ENCODE data around the gene EIF3D. TPM values are rescaled to one million over a fixed set of nuclear protein-coding genes. Genes with fewer than 3 reads are reported as not detected.
A peak's percentile ranks its signal among the peaks of the same experiment; 100 is the strongest.

The EIF3D gene
- total and polyA plus RNA-seq, 3 donors from 2014 or later, result 150 to 176 (median 163) TPM

DNA sequence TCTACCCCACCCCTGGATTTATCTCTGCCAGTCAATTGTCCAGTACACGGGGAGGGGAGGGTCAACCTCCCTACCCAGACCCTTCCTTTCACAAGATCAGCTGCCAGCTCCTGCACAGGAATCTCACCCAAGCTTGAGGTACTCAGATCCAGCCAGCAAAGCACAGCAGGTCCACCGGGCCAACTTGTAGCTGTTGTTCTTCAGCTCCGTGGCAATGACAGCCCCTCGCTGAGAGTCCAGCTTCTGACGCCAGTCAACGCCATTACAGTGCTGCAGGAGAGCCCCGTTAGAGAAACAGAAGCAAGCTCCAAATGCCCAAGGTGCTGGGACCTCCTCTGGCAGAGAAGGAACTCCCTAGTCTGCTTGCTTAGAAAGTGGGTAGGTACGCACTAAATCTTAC is 16.6 kb downstream of the EIF3D start:
- no peak for DNase-seq
- H3K4me3 ChIP-seq, result no peak overlapping the region
- WGBS, 2 donors, result 93 to 95% methylated on average over 3 to 8 of the region's 8 CpGs
- intact Hi-C loops (cut with DNase I; ENCODE audit: low total_unique reads), result no loop called here
- peaks cover 3% of the 10 kb centered on the region for H3K4me1 ChIP-seq
- H3K9me3 ChIP-seq, result no peaks in the 10 kb centered on the region
- no peaks in the 10 kb centered on the region for H3K27me3 ChIP-seq
- H3K36me3 ChIP-seq (ENCODE audit: low read depth, missing control alignments), result peaks cover 3% of the 10 kb centered on the region
- TF ChIP-seq POLR2A (IDR thresholded peaks at IDR 0.05), result no peak
- TF ChIP-seq, protein P1, sequence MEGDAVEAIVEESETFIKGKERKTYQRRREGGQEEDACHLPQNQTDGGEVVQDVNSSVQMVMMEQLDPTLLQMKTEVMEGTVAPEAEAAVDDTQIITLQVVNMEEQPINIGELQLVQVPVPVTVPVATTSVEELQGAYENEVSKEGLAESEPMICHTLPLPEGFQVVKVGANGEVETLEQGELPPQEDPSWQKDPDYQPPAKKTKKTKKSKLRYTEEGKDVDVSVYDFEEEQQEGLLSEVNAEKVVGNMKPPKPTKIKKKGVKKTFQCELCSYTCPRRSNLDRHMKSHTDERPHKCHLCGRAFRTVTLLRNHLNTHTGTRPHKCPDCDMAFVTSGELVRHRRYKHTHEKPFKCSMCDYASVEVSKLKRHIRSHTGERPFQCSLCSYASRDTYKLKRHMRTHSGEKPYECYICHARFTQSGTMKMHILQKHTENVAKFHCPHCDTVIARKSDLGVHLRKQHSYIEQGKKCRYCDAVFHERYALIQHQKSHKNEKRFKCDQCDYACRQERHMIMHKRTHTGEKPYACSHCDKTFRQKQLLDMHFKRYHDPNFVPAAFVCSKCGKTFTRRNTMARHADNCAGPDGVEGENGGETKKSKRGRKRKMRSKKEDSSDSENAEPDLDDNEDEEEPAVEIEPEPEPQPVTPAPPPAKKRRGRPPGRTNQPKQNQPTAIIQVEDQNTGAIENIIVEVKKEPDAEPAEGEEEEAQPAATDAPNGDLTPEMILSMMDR (IDR thresholded peaks at IDR 0.05), result no peak
- H3K27ac ChIP-seq, result no peak overlapping the region

DNA sequence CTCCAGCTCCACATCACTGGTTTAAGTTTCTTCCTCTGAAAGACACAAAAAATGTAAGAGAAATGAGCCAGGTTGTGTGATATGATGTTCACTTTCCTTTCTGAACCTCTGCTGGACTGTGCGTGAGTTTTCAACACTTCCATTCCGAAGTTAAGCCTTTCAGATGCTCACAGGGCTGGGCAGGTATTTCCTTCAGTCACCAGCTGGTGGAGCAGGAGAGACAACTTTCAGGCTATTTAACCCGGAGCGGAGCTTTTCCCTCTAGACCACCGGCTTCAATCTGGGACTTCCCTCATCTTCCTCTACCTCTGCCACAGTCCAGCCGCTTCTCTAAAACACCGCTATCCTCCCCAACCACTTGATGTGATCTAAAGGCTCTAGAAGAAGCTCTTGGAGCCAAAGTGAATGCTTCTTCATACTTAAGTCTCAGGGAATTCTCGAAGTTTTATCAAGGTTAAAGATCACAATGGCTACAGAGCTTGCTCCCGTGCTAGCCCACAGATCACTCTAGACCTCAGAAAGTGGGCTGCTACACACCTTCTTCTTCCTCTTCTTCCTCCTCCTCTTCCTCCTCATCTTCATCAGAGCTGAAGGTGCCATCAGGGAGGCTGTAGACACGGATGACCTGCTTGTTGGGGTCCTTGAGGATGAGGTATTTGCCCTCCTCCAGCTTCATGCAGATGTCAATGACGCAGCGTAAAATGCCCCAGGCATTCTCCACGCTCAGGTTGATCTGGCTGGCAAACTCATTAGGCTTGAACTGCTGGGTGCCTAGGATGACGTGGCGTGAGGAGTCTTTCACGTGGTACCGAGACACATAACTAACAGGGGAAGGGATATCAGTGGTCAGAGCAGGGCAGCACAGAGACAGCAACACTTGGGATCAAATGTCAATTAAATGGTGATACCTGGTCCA is 17.7 kb downstream of the EIF3D start:
- Histone ChIP-seq H3K4me1 (peaks cover 11% of the 10 kb centered on the region), H3K4me3 (no peak overlapping the region), H3K27ac (no peak overlapping the region), H3K27me3 (no peaks in the 10 kb centered on the region), H3K9me3 (no peaks in the 10 kb centered on the region), H3K36me3 (ENCODE audit: low read depth, missing control alignments) (no peaks in the 10 kb centered on the region)
- peak; percentile 60 for DNase-seq
- intact Hi-C loops (cut with DNase I; ENCODE audit: low total_unique reads), result no loop called here
- 67 to 69% methylated on average over 17 of the region's 17 CpGs for WGBS, 2 donors
- TF ChIP-seq POLR2A (IDR thresholded peaks at IDR 0.05), result no peak
- TF ChIP-seq, protein P1 (IDR thresholded peaks at IDR 0.05), result peak; percentile 23 to 61 (median 50)

DNA sequence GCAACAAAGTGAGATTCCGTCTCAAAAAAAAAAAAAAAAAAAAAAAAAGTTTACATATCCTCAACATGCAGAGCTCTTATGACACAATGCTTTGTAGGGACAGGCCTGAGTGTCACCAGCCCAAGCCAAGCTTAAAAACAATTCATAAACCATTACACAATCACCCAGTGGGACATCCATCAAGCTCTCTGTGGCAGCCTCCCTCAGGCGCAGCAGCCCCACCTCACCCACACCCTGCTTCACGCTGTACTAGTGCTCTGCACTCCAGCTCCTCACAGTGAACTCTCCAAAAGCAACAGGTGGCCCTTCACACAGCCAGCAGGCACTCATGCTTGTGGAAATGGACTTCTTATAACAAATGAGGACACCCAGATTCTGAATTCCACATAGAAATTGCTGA is 18.6 kb downstream of the EIF3D start:
- Histone ChIP-seq H3K36me3 (ENCODE audit: low read depth, missing control alignments) (no peaks in the 10 kb centered on the region), H3K9me3 (no peaks in the 10 kb centered on the region), H3K27me3 (no peaks in the 10 kb centered on the region), H3K27ac (no peak overlapping the region), H3K4me1 (peaks cover 17% of the 10 kb centered on the region), H3K4me3 (no peak overlapping the region)
- WGBS, 2 donors, result 90 to 91% methylated on average over 3 of the region's 3 CpGs
- intact Hi-C loops (cut with DNase I; ENCODE audit: low total_unique reads), result no loop called here
- no peak for DNase-seq
- no peak for TF ChIP-seq POLR2A (IDR thresholded peaks at IDR 0.05)

DNA sequence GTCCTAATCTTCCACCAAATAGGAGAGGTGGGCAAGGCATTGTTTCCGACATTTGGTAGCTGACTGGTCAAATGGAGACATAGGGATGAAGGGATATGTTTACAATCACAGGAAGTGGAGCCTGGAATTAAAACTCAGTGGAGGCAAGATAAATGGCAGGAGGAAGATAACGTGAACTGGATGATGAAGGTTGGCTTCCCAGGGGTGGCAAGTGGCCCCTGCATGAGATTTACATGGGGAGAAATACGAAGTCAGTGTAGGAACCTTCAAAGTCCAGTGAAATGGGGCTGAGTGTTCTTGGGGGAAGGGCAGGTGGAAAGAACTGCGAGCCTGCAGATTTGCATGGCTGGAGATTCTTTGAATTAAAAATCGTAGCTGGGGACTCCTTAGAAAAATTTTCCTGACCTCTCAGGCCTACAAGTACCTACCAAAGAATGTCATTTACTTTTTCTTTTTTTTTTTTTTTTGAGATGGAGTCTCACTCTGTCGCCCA is 21.4 kb downstream of the EIF3D start:
- Histone ChIP-seq H3K36me3 (ENCODE audit: low read depth, missing control alignments) (no peaks in the 10 kb centered on the region), H3K27me3 (no peaks in the 10 kb centered on the region), H3K27ac (peak overlapping the region; percentile 58 to 83), H3K4me3 (peak overlapping the region; percentile 63 to 67), H3K9me3 (no peaks in the 10 kb centered on the region), H3K4me1 (peaks cover 23% of the 10 kb centered on the region)
- 61 to 73% methylated on average over 6 of the region's 6 CpGs for WGBS, 2 donors
- no peak for TF ChIP-seq POLR2A (IDR thresholded peaks at IDR 0.05)
- TF ChIP-seq, protein P1 (IDR thresholded peaks at IDR 0.05), result no peak
- intact Hi-C loops (cut with DNase I; ENCODE audit: low total_unique reads), result no loop called here
- no peak for DNase-seq

DNA sequence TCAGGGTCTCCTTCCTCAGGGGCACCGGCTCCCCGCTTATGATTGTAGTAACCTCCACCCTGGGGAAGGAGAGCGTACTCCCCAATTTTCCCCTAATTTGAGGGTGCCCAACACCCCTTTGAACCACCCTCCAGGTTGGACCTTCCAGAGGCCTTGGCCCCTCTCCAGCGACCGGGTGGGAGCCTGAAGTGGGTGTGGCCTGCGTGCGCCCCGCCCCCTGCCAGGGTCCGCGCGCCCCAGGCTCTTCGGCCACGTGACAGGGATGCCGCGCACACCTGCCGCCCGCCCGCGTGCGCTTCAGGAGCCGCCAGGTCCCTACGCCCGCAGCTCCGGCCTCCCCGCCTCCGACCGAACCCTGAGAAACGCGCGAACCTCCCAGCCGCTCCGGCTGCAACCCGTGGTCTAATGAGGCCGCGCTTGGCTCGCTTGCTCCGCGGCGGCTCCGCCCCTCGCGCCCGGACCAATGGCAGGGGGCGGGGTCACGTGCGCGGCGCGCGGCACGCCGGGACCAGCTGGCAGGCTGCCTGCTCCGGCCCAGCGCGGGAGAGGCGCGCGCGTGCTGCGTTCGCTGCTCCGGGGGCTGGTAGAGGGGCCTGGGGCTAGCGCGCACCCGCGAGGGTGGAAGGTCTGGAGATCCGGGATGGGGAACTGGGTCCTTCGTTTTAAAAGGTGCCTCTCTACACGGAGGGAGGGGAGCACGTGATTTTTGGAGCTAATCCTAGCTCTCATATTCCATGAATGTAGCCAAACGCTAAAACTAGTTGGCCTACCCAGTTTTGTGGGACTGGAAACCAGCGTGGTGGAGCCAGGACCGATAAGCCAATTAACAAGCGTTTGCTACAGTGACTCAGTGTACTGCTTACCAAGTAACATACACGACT is 22.1 kb downstream of the EIF3D start, which contains the start of gene FOXRED2:
FOXRED2 (minus strand) TSS at position 404 of the 881 bp plus-strand sequence. CDS start 618 bp downstream, outside the sequence.
- TF ChIP-seq POLR2A (IDR thresholded peaks at IDR 0.05), result peak; percentile 90
- TF ChIP-seq, protein P1 (IDR thresholded peaks at IDR 0.05), result peak in 1 of 3 experiments; percentile 23
- intact Hi-C loops (cut with DNase I; ENCODE audit: low total_unique reads), result no loop called here
- peak; percentile 92 for DNase-seq
- Histone ChIP-seq H3K9me3 (no peaks in the 10 kb centered on the region), H3K27ac (peak within 1 kb of the TSS; percentile 58 to 83), H3K36me3 (ENCODE audit: low read depth, missing control alignments) (no peaks in the 10 kb centered on the region), H3K27me3 (no peaks in the 10 kb centered on the region), H3K4me3 (peak within 1 kb of the TSS; percentile 63 to 67), H3K4me1 (peaks cover 23% of the 10 kb centered on the region)
- WGBS, 2 donors, result 6 to 7% methylated on average over 18 to 53 of the region's 75 CpGs
